GM12872 (cell line): ENCODE measurements around the gene EIF3F.

Experiments used
- CTCF ChIP-seq: IDR thresholded peaks from 3 replicates; pipeline ENCODE4 v1.5.1; 2011; ENCODE audit warnings: low read depth, mild to moderate bottlenecking, low read length, moderate library complexity; ENCODE audit not compliant: insufficient read depth

EIF3F gene

GRCh38 chr11:8032122-8032521, 45.0 kb downstream of the EIF3F start:
- no peak for TF ChIP-seq CTCF

- no peak for TF ChIP-seq CTCF
Observed at GRCh38 chr11:8032576-8033304, 45.6 kb downstream of the EIF3F start.

GRCh38 chr11:8033305-8034105, 46.4 kb downstream of the EIF3F start:
- TF ChIP-seq CTCF = peak; percentile 86

GRCh38 chr11:8034106-8034585, 47.0 kb downstream of the EIF3F start:
- TF ChIP-seq CTCF = no peak

GRCh38 chr11:8034604-8035190, 47.6 kb downstream of the EIF3F start:
- TF ChIP-seq CTCF = no peak

- TF ChIP-seq CTCF = no peak
Observed at GRCh38 chr11:8035200-8035855, 48.2 kb downstream of the EIF3F start.
